Measurements from ENCODE around the gene GPATCH8. TPM values are rescaled to one million over a fixed set of nuclear protein-coding genes. Genes with fewer than 3 reads are reported as not detected.
"Not testable (repeated sequence)": the region's sequence is repeated elsewhere in the genome, so short reads cannot be mapped to it uniquely, and the experiment has no call there.

GPATCH8 gene
- total RNA-seq, 1 experiment from 2014 or later, result 39.4 TPM

- peaks cover 18% of the 10 kb centered on the region; the same call in 1 of the 2 replicates for H3K27me3 ChIP-seq (ENCODE audit: insufficient read depth, low read depth)
- DNase-seq; H3K9me3 ChIP-seq (ENCODE audit: insufficient read depth, low read depth); H3K4me1 ChIP-seq (replicated peaks; ENCODE audit: insufficient read depth); H2AFZ ChIP-seq; BruUV-seq (replicated peaks); H3K79me2 ChIP-seq (ENCODE audit: low read depth); H3F3A ChIP-seq (ENCODE audit: insufficient read depth, low read depth); H3K4me3 ChIP-seq; CTCF ChIA-PET; H4K20me1 ChIP-seq (ENCODE audit: insufficient read depth); H3K4me2 ChIP-seq; H3K9me2 ChIP-seq (ENCODE audit: insufficient read depth); POLR2A ChIA-PET (ENCODE audit: unreplicated experiment); intact Hi-C loops (cut with micrococcal nuclease; ENCODE audit: unreplicated experiment); H3K36me3 ChIP-seq (ENCODE audit: low read depth); H3K27ac ChIP-seq: not testable (repeated sequence)
Measured at GRCh38 chr17:44368391-44369243, 134.6 kb downstream of the GPATCH8 start.

GRCh38 chr17:44367231-44367979 lies 135.8 kb downstream of the GPATCH8 start:
- H3K9me3 ChIP-seq (ENCODE audit: insufficient read depth, low read depth), result no peaks in the 10 kb centered on the region
- intact Hi-C loops (cut with micrococcal nuclease; ENCODE audit: unreplicated experiment), result loop anchor here (2.0 kb wide), 1 partner anchor 135 kb away; the partner anchor contains the start of gene GPATCH8
- ChIA-PET POLR2A (ENCODE audit: unreplicated experiment) (no interaction called here), CTCF (no interaction called here)
- H3K27me3 ChIP-seq (ENCODE audit: insufficient read depth, low read depth), result peaks cover 18% of the 10 kb centered on the region; the same call in 1 of the 2 replicates
- TF ChIP-seq EZH2 (IDR thresholded peaks at IDR 0.05; ENCODE audit: low read depth), result no peak
- no peak for TF ChIP-seq CTCF (conservative IDR thresholded peaks at IDR 0.05)
- no peaks in the 10 kb centered on the region for H3K79me2 ChIP-seq (ENCODE audit: low read depth)
- no peaks in the 10 kb centered on the region for H3K4me1 ChIP-seq (replicated peaks; ENCODE audit: insufficient read depth)
- no peaks in the 10 kb centered on the region for H3F3A ChIP-seq (ENCODE audit: insufficient read depth, low read depth)
- DNase-seq, result no peak
- no peak overlapping the region for H3K4me3 ChIP-seq
- H2AFZ ChIP-seq, result no peak overlapping the region
- no peaks in the 10 kb centered on the region for H4K20me1 ChIP-seq (ENCODE audit: insufficient read depth)
- H3K27ac ChIP-seq, result no peak overlapping the region
- BruUV-seq (replicated peaks), result no TSS peak
- no peak overlapping the region for H3K4me2 ChIP-seq
- no peaks in the 10 kb centered on the region for H3K36me3 ChIP-seq (ENCODE audit: low read depth)
- no peaks in the 10 kb centered on the region for H3K9me2 ChIP-seq (ENCODE audit: insufficient read depth)

GRCh38 chr17:44365051-44365450 lies 138.2 kb downstream of the GPATCH8 start:
- H3K4me2 ChIP-seq; intact Hi-C loops (cut with micrococcal nuclease; ENCODE audit: unreplicated experiment); DNase-seq; H3K4me1 ChIP-seq (replicated peaks; ENCODE audit: insufficient read depth); H3K27ac ChIP-seq; H3K4me3 ChIP-seq; H3K9me2 ChIP-seq (ENCODE audit: insufficient read depth); H4K20me1 ChIP-seq (ENCODE audit: insufficient read depth); H3F3A ChIP-seq (ENCODE audit: insufficient read depth, low read depth); H3K9me3 ChIP-seq (ENCODE audit: insufficient read depth, low read depth); H2AFZ ChIP-seq; BruUV-seq (replicated peaks); H3K79me2 ChIP-seq (ENCODE audit: low read depth); H3K36me3 ChIP-seq (ENCODE audit: low read depth); POLR2A ChIA-PET (ENCODE audit: unreplicated experiment): not testable (repeated sequence)
- H3K27me3 ChIP-seq (ENCODE audit: insufficient read depth, low read depth), result peaks cover 18% of the 10 kb centered on the region; the same call in 1 of the 2 replicates
- CTCF ChIA-PET, result interaction anchor here (0.7 to 0.9 kb wide), 2 partner anchors 13 to 428 kb away, joined by 3 to 8 read pairs; no protein-coding TSS in a partner anchor
